ENCODE data around the gene SPDYC. TPM values are rescaled to one million over a fixed set of nuclear protein-coding genes. Genes with fewer than 3 reads are reported as not detected.

SPDYC gene
- total and polyA plus RNA-seq, 9 of the 15 experiments (the other 6 are each of a cell fraction or from before 2014, with no cell fraction given) = 4.4 to 18.8 (median 9.2) TPM

- 0 out of 2 replicates have a peak, but pooled peaks have one; percentile 40 for TF ChIP-seq ARID4B (CRISPR knock-in tag; IDR thresholded peaks at IDR 0.05)
- TF ChIP-seq FOSL1 (tag; conservative IDR thresholded peaks at IDR 0.05) = peak; percentile 82
- TF ChIP-seq DPF2 (IDR thresholded peaks at IDR 0.05) = 0 out of 2 replicates have a peak, but pooled peaks have one; percentile 41
- TF ChIP-seq FOXP1 (CRISPR knock-in tag; IDR thresholded peaks at IDR 0.05) = peak; percentile 40; the same call in 1 of the 2 replicates
Observed at GRCh38 chr11:65124480-65125196, 45.4 kb upstream of the SPDYC start (continued).
